IPS-18c (cell line): ENCODE measurements around the gene RNH1.
A peak's percentile ranks its signal among the peaks of the same experiment; 100 is the strongest.

ENCODE experiments used
- H3K4me3 ChIP-seq: 2 replicates; pipeline ENCODE4 v1.7.0; 2013; ENCODE audit warnings: low read depth, mild to moderate bottlenecking, low read length, moderate library complexity; ENCODE audit not compliant: insufficient read depth
- H3K9me3 ChIP-seq: one replicate; pipeline ENCODE4 v1.6.1; 2013; ENCODE audit warnings: mild to moderate bottlenecking, low read length, moderate library complexity; ENCODE audit not compliant: control insufficient read depth, insufficient read depth

Gene RNH1

DNA sequence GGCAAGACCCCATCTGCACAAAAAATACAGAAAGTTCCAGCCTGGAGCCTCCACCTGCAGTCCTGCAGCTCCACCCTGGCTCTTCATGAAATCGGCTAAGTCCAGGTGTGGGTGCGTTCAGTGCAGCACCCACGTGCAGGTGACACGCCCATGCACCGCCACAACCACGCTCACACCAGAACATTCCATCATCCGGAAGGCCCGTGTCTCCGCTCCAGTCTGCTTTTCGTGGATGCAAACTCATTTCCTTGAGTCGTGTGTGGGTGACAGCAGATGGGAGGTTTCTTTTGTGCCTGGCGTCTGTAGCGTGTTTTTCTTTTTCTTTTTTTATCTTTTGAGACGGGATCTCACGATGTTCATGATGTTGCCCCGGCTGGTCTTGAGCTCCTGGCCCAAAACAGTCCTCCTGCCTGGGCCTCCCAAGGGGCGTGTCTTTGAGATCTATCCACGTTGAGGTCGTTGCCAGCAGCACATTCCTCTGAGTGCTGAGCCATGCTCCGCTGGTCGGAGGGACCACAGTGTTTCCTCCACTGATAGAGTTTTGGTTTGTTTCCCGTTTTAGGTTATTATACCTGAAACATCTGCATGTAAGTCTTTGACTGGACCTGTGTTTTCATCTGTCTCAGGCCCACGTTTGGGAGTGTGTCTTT, 49.8 kb downstream of the RNH1 start:
- Histone ChIP-seq H3K9me3 (no peaks in the 10 kb centered on the region), H3K4me3 (no peak overlapping the region)

DNA sequence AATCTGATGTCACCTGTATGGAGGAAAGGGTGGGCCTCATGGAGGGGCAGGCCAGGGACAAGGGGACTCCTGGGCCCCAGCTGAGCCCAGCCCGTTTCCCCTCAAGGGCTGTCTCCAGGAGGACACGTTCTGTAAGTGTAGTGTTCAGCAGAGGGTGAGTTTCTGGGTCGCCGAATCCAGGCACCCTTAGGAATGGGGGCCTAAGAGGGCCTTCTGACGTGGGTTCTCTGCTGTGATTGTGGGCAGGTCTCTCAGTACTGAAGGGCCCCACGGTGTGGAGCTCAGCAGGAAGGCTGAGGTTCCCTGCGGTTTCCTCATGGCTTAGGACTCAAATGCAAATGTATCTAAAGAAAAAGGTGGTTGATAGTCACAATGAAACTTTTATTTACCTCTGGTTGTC, 50.5 kb downstream of the RNH1 start:
- no peak overlapping the region for H3K4me3 ChIP-seq
- H3K9me3 ChIP-seq: no peaks in the 10 kb centered on the region

DNA sequence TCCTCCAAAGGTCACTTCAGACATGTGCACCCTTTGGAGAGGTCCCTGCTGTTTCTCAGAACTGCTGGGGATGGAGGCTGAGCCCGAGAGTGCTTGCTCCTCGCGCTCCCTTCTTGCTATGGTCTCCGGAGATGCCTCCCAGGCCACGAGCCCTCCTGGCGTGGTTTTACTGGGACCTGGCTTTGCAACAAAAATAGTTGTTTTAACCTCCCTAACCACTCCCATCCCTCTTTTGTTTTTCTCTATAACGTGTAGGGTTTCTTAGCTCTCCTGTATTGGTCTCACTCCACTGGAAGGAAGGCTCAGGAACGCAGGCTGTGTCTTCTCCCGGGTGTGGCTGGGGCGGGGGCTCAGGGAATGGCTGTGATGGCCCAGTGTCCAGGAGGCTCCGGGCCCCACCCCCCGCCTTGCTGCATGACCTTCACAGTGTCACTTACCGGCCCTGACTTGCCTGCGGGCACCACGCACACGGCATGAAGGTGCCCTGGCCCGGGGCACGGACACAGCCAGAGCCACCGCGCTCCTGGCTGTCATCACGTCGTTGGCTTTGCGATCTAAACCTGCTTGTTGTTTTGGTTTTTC, 51.4 kb downstream of the RNH1 start:
- H3K9me3 ChIP-seq: no peaks in the 10 kb centered on the region

DNA sequence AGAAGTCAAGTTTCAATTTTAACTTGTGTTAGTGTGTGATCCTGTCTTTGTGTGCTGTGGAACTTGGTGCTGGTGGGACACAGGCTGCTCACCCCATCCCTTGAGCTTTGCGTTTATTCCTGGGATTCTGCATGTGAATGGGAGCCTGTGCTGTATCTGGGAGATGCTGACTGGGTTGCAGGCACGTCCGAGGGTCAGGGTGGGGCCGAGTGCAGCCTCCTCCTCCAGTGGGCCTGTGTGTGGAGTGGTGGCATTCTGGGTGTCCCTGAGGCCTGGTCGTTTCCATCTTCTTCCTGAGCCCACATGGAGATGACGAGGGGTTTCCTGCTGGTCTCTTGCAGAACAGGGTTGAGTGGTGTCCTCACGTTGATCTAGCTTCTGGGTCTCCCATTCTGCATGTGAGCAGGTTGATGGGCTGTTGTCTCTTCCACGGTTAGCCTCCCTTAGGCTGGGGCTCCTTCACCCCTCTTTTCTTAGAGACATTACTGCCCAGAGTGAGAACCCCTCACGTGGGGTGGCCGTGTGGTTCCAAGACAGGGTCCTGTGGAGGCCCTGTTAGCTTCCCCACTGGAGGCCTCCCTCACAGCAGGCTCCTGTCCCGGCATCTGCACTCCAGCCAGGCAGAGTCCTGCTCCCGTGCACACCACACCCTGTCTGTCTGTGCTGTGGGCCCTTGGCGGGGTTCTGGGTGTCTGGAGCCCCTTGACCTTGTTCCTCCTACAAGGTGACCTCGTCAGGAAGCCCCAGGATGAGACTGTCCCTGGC, 52.1 kb downstream of the RNH1 start:
- no peaks in the 10 kb centered on the region for H3K9me3 ChIP-seq
- H3K4me3 ChIP-seq: no peak overlapping the region

More for the DNA sequence above, 51.4 kb downstream of the RNH1 start:
- H3K4me3 ChIP-seq: no peak overlapping the region

DNA sequence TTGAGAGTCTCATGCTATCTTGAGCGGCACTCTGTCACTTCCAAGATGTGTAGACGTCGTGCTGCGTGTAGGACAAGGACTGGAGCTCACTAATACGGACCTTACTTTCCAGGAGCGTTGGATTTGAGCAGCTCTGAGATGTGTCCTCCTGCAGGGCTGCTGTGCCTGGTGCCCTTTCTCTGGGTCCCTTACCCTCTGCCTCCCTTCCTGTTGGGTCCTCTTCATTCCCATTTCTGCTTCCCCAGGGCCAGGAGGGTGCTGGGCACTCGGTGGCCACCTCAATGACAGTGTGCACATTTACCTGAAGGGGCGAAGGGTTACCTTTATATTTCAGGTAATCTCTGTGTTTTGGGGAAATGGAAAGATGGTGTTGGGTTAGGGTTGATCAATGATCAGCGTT, 53.0 kb downstream of the RNH1 start:
- H3K4me3 ChIP-seq: no peak overlapping the region
- H3K9me3 ChIP-seq: no peaks in the 10 kb centered on the region

DNA sequence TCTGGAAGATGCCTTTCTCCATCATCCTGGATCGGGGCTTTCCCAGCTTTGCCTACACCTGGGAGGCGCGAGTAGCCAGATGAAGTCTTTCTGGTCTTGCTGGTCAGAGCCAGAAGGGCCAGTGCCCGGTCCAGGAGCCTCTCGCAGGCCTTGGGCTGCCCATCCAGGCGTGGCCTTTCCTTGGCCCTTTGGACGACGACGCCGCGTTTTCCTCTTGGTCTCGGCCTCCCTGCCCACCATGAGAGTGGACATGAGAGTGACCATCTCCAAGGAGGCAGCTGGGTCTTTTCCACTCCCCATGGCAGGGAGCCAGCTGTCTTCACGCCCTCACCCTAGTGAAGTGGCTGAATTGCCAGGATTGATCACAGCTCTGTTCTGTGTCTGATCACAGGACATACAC, 53.5 kb downstream of the RNH1 start:
- Histone ChIP-seq H3K9me3 (no peaks in the 10 kb centered on the region), H3K4me3 (no peak overlapping the region)

DNA sequence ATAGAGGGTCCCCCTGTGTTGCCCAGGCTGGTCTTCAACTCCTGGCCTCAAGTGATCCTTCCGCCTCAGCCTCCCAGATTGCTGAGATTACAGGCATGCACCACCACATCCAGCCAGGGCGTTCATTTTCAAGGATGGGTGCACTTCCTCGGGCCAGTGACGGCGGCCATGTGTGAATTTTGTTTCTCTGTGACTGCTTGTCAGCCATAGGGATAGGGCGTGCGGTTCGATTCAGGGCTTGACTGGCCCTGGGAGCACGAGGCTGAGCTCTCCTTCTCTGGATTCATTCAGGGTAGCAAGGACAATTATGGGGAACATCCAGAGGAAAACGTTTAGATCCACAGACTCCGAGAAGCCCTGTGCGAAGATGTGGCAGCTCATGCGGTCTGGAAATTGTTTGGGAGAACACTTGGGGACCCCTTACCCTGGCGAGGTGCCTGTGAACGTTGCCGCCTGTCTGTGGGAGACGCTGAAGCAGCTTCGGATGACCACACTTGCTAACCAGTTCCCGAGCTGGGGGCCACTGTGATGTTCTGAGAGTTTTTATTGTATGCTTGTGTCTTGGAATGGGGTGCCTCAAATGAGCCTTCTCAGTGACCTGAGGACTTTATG, 54.0 kb downstream of the RNH1 start:
- Histone ChIP-seq H3K4me3 (no peak overlapping the region), H3K9me3 (no peaks in the 10 kb centered on the region)

DNA sequence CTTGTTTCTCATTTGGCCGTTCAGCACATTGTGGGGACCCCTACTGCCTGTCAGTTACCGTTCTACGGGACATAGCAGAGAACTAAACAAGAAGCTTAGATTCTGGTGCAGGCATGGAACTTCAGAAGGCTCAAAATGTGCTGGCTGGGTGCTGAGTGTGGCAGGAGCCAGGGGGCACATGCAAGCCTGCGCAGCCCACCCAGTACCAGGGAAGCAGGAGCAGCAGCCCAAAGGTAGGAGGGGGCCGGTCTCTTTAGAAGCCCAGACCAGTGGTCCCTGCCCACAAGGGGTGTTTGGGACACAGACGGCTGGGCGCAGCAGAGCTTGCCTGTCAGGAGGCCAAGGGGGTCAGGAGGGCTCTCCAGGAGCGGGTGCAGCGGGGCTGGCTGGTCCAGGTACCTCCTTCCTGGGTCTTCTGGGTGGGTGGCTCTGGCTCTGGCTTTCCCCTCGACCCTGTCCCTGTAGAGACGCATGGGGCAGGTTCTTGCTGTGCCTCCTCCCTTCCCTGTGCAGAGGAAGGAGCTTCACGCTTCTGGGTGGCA, 54.8 kb downstream of the RNH1 start:
- H3K4me3 ChIP-seq: no peak overlapping the region
- H3K9me3 ChIP-seq: no peaks in the 10 kb centered on the region

DNA sequence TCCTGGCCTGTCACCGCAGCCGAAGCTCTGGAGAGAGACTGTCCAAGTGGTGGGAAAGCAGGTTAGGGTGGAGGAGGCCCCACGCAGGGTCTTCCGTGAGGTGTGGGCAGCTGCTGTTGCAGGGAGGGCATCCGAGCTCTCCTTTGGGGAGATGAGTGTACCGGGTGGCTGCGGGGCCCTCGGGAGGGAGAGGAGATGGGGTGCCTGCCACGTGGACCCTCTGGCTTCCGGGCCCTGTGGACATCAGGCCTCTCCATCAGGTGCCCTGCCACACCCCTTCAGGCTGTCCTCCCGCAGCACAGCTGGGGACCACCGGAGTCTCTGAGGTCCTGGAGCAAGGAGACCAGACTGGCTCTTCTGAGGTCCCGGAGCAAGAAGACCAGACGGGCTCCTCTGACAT, 55.3 kb downstream of the RNH1 start:
- Histone ChIP-seq H3K9me3 (no peaks in the 10 kb centered on the region), H3K4me3 (no peak overlapping the region; the same call in 1 of the 2 replicates)

DNA sequence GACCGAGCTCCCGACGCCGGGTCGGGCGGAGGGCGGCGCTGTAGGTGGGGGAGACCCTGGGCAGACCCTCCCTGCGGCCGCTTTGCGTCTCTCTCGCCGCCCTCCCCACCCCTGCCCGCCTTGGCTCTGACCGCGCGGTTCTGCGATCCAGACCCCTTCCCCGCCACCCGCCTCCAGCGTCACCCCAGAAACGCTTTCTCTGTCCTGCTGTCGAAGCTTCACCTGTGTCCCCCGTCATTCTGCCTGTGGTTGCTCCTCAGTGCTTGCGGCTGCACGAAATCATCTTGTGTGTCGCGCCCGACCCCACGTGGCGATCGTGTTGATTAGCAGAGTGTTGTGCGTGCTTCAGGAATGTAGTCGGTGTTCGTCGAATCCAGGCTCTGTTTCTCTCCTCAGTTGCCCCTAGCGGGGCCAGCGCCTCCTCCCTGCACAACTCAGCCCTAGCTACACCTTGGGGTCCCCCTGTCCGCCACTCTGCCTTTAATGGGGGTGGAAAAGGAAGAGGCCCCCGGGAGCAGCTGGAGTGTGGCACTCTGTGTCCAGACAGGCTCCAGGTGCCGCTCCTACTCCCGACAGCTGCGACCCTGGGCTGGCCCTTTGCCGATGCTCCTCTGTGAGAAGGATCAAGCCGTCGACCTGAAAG, 56.1 kb downstream of the RNH1 start:
- Histone ChIP-seq H3K4me3 (peak overlapping the region; percentile 91), H3K9me3 (no peaks in the 10 kb centered on the region)

DNA sequence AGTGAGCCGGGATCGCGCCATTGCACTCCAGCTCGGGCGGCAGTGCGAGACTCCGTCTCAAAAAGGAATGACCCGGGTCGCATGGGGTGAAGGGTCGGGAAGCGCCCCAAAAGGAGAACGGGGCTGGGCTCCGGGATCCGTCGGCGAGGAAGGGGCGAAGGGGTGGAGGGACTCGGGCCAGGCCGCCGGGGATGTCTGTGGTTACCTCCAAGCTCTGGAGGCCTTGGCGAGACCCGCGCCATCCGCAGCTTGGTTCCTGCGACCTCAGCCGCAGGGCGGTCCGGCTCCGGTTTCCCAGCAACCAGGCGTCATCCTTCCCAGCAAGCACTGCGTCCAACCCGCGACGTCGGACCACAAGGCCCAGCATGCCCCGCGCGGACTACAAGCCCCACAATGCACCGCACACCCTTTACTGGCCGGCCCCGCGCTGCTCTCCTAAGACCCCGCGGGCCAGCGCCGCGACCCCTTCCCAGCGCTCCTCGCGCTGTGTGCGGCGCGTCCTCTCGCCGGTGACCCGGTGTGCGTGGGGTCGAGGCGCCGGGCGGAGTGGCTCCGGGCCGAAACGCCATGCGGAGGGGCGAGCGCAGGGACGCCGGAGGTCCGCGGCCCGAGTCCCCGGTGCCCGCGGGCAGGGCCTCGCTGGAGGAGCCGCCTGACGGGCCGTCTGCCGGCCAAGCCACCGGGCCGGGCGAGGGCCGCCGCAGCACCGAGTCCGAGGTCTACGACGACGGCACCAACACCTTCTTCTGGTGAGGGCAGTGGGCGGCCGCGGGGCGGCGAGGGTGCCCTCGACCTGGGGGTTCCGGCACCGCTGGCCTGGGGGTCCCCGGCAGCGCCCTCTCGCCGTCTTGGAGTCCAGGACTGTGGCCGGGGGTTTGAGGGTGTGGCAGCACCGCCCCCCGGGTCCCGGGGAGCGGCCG, 56.9 kb downstream of the RNH1 start, which contains the start of gene PTDSS2:
PTDSS2 (plus strand) TSS at position 391 of the 920 bp plus-strand sequence; CDS start at position 568, 177 bp downstream.
- peak within 1 kb of the TSS; percentile 91 for H3K4me3 ChIP-seq
- no peaks in the 10 kb centered on the region for H3K9me3 ChIP-seq

DNA sequence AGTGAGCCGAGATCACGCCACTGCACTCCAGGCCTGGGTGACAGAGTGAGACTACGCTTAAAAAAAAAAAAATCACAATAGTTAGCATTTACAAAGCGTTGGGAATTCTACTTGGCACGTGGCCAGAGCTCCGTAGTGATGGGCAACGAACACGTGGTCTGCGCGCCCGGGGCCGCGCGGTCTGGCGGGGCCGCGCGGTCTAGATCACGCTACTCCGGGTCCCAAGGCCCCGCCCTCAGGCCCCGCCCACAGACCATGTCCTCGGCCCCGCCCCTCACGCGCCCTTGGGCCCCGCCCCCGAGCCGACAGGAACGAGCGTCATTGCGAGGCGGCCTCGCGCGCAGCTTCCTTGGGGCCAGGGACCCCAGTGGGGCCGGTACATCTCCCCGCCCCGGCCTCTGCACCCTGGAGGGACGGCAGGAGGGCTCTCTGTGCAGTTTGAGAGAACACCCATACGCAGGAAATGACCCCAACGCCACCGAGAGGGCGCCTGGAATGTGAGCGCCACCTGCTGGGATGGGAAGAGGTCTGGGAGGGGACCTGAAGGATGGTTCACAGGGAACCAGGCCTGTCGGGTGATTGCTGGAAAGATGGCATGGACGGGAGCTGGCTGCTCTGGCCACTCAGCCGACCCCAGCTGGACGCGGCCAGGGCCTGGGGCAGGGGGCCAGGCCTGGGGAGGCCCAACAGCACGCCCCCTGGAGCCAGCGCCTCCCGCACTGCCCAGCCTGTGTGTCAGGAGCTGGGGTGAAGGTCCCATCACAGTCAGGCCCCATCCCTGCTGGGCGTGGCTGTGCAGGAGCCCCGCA, 58.9 kb downstream of the RNH1 start:
- H3K4me3 ChIP-seq: peak overlapping the region; percentile 81
- no peaks in the 10 kb centered on the region for H3K9me3 ChIP-seq

DNA sequence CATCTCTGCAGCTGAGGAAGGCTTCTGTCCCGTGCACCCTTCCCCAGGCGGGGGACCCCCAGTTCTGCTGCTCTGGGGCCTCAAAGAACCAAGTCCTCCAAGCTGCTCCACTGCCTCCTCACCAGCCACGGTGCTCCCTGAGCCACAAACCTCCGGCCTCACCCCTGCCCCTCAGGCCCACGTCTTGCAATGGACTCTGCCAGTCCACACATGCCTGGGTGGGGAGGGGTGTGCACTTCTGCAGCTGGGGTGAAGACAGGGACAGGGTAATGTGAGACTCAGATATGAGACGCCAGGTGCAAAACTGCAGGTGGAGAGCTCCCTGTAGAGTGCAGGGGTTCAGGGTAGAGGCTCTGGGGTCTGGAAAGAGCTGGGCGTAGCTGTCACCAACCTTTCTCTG, 60.2 kb downstream of the RNH1 start:
- Histone ChIP-seq H3K9me3 (no peaks in the 10 kb centered on the region), H3K4me3 (no peak overlapping the region)

DNA sequence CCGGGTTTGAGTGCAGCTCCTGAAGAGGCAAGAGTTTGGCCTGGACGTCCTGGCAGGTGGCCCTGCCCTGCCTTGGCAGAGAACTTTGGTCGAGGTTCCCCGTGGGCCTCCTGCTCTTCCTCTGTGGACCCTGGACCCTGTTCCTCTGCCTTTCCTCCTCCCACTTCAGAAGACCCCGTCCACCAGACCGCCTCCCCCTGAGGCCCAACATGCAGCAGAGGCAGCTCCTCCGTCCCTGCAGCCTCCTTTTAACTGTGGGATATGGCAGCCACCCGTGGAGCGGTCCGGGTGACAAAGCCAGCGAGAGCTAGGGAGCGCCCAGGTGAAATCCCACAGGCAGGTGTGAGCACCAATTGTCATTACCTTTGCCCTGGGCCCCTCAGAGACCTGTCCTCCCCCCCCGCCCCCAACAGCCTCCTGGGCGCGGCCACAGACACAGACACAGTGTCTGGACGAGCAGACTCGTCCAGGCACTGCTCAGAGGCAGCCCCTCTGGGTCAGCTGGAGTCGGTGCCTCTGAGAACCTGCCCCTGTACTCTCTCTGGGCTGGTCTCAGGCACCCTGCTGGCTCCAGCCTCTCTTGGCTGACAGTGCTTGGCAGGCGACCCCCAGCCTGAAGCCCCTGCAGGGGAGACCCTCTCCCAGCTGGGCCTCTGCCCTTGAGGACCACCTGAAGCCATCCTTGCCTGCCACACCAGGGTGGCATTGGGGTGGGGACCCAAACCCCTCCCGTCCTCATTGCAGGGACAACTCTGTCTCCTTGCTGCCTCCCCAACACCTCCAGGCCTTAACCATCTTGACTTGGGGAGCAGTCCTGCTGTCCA, 61.1 kb downstream of the RNH1 start:
- no peak overlapping the region for H3K4me3 ChIP-seq
- no peaks in the 10 kb centered on the region for H3K9me3 ChIP-seq
